ENCODE results near the gene IQCM.

Gene IQCM

GRCh38 chr4:149784018-149784417 is 31.6 kb downstream of the IQCM start:
- H3K27ac ChIP-seq: no peak overlapping the region
- no peak for DNase-seq (ENCODE audit: low read depth, low spot score)

GRCh38 chr4:149781150-149781549 is 34.5 kb downstream of the IQCM start:
- peak; percentile 14 for DNase-seq (ENCODE audit: low read depth, low spot score)
- H3K27ac ChIP-seq: peak overlapping the region; percentile 71

- H3K27ac ChIP-seq: no peak overlapping the region
- DNase-seq (ENCODE audit: low read depth, low spot score): no peak
These were observed 47.2 kb downstream of the IQCM start for GRCh38 chr4:149768477-149768876.

- peak overlapping the region; percentile 29 for H3K27ac ChIP-seq
- no peak for DNase-seq (ENCODE audit: low read depth, low spot score)
These were observed 49.5 kb downstream of the IQCM start for GRCh38 chr4:149766135-149766534.

GRCh38 chr4:149765630-149766029 is 50.0 kb downstream of the IQCM start:
- no peak for DNase-seq (ENCODE audit: low read depth, low spot score)
- H3K27ac ChIP-seq: peak overlapping the region; percentile 29

- no peak for DNase-seq (ENCODE audit: low read depth, low spot score)
- no peak overlapping the region for H3K27ac ChIP-seq
These were observed 59.7 kb downstream of the IQCM start for GRCh38 chr4:149755969-149756368.

GRCh38 chr4:149754526-149754925 is 61.1 kb downstream of the IQCM start:
- no peak for DNase-seq (ENCODE audit: low read depth, low spot score)
- peak overlapping the region; percentile 9 for H3K27ac ChIP-seq

- no peak for DNase-seq (ENCODE audit: low read depth, low spot score)
- no peak overlapping the region for H3K27ac ChIP-seq
These were observed 62.9 kb downstream of the IQCM start for GRCh38 chr4:149752729-149753128.

GRCh38 chr4:149751174-149751573 is 64.5 kb downstream of the IQCM start:
- no peak for DNase-seq (ENCODE audit: low read depth, low spot score)
- H3K27ac ChIP-seq: no peak overlapping the region

GRCh38 chr4:149749784-149750183 is 65.9 kb downstream of the IQCM start:
- H3K27ac ChIP-seq: no peak overlapping the region
- DNase-seq (ENCODE audit: low read depth, low spot score): no peak

GRCh38 chr4:149747646-149748045 is 68.0 kb downstream of the IQCM start:
- no peak for DNase-seq (ENCODE audit: low read depth, low spot score)
- no peak overlapping the region for H3K27ac ChIP-seq

- no peak overlapping the region for H3K27ac ChIP-seq
- no peak for DNase-seq (ENCODE audit: low read depth, low spot score)
These were observed 69.4 kb downstream of the IQCM start for GRCh38 chr4:149746276-149746675.

- no peak for DNase-seq (ENCODE audit: low read depth, low spot score)
- H3K27ac ChIP-seq: no peak overlapping the region
These were observed 74.3 kb downstream of the IQCM start for GRCh38 chr4:149741186-149741831.

GRCh38 chr4:149738156-149738555 is 77.5 kb downstream of the IQCM start:
- no peak for DNase-seq (ENCODE audit: low read depth, low spot score)
- H3K27ac ChIP-seq: no peak overlapping the region

GRCh38 chr4:149735796-149736195 is 79.8 kb downstream of the IQCM start:
- DNase-seq (ENCODE audit: low read depth, low spot score): no peak
- H3K27ac ChIP-seq: no peak overlapping the region

GRCh38 chr4:149728444-149728843 is 87.2 kb downstream of the IQCM start:
- no peak overlapping the region for H3K27ac ChIP-seq
- DNase-seq (ENCODE audit: low read depth, low spot score): no peak

GRCh38 chr4:149727663-149728062 is 88.0 kb downstream of the IQCM start:
- no peak for DNase-seq (ENCODE audit: low read depth, low spot score)
- H3K27ac ChIP-seq: no peak overlapping the region

GRCh38 chr4:149723065-149723464 is 92.6 kb downstream of the IQCM start:
- H3K27ac ChIP-seq: no peak overlapping the region
- DNase-seq (ENCODE audit: low read depth, low spot score): no peak

- H3K27ac ChIP-seq: no peak overlapping the region
- no peak for DNase-seq (ENCODE audit: low read depth, low spot score)
These were observed 95.8 kb downstream of the IQCM start for GRCh38 chr4:149719806-149720205.

- no peak for DNase-seq (ENCODE audit: low read depth, low spot score)
- no peak overlapping the region for H3K27ac ChIP-seq
These were observed 96.3 kb downstream of the IQCM start for GRCh38 chr4:149719357-149719756.

- H3K27ac ChIP-seq: no peak overlapping the region
- DNase-seq (ENCODE audit: low read depth, low spot score): no peak
These were observed 97.1 kb downstream of the IQCM start for GRCh38 chr4:149718500-149718899.

- no peak for DNase-seq (ENCODE audit: low read depth, low spot score)
- no peak overlapping the region for H3K27ac ChIP-seq
These were observed 98.9 kb downstream of the IQCM start for GRCh38 chr4:149716728-149717127.
